KMS-11 (cell line): Measurements from ENCODE around the gene CCHCR1.

Experiments used
- H2AFZ ChIP-seq: fragments of 200-600 bp; sonication (generic); 2 replicates; pipeline ENCODE4 v1.6.1; 2016; ENCODE audit warnings: antibody characterized with exemption, mixed run types, low read depth
- H3K27ac ChIP-seq: fragments of 200-600 bp; sonication (generic); 2 replicates; pipeline ENCODE4 v1.6.1; 2016; ENCODE audit warnings: mild to moderate bottlenecking, mixed run types
- H3K27me3 ChIP-seq: fragments of 200-600 bp; sonication (generic); 2 replicates; pipeline ENCODE4 v1.6.1; 2017; ENCODE audit warnings: mild to moderate bottlenecking, low read depth, mixed run types, moderate library complexity; ENCODE audit not compliant: insufficient read depth
- H3K36me3 ChIP-seq: fragments of 200-600 bp; sonication (generic); 2 replicates; pipeline ENCODE4 v1.6.1; 2017; ENCODE audit warnings: mild to moderate bottlenecking, mixed run types; ENCODE audit not compliant: insufficient read depth
- H3K4me1 ChIP-seq: fragments of 200-600 bp; sonication (generic); 2 replicates; pipeline ENCODE4 v1.6.1; 2016; ENCODE audit warnings: mild to moderate bottlenecking, low read depth, mixed run types; ENCODE audit not compliant: poor library complexity, severe bottlenecking
- H3K4me2 ChIP-seq: fragments of 200-600 bp; sonication (generic); 2 replicates; pipeline ENCODE4 v1.7.0; 2016; ENCODE audit warnings: mild to moderate bottlenecking, mixed run types
- H3K4me3 ChIP-seq: fragments of 200-600 bp; sonication (generic); IDR thresholded peaks from 2 replicates; pipeline ENCODE4 v1.6.1; 2017; ENCODE audit warnings: low read depth, low read length, mixed read lengths; ENCODE audit not compliant: insufficient read depth
- H3K79me2 ChIP-seq: fragments of 200-600 bp; sonication (generic); 2 replicates; pipeline ENCODE4 v1.6.1; 2016; ENCODE audit warnings: low read depth, mixed run types; ENCODE audit not compliant: insufficient read depth
- H3K9ac ChIP-seq: fragments of 200-600 bp; sonication (generic); 2 replicates; pipeline ENCODE4 v1.6.1; 2016; ENCODE audit warnings: mild to moderate bottlenecking, mixed run types
- H4K20me1 ChIP-seq: fragments of 200-600 bp; sonication (generic); 2 replicates; pipeline ENCODE4 v1.6.1; 2016; ENCODE audit warnings: mild to moderate bottlenecking, mixed run types; ENCODE audit not compliant: insufficient read depth
- CTCF ChIP-seq: fragments of 200-600 bp; sonication (generic); conservative IDR thresholded peaks from 2 replicates; pipeline ENCODE4 v1.6.1; 2017; ENCODE audit warnings: low read depth, mild to moderate bottlenecking, antibody characterized with exemption, low read length, moderate library complexity, mixed read lengths

The CCHCR1 gene

GRCh38 chr6:31129130-31129529 is 28.5 kb downstream of the CCHCR1 start:
- TF ChIP-seq CTCF = no peak
- no peaks in the 10 kb centered on the region; the same call in 1 of the 2 replicates for H3K27me3 ChIP-seq
- no peaks in the 10 kb centered on the region for H3K79me2 ChIP-seq
- H3K4me1 ChIP-seq = peaks cover 4% of the 10 kb centered on the region
- no peak overlapping the region for H2AFZ ChIP-seq
- H3K4me3 ChIP-seq = no peak overlapping the region
- no peak overlapping the region for H3K27ac ChIP-seq
- no peaks in the 10 kb centered on the region for H4K20me1 ChIP-seq
- H3K36me3 ChIP-seq = no peaks in the 10 kb centered on the region
- no peak overlapping the region for H3K9ac ChIP-seq
- H3K4me2 ChIP-seq = no peak overlapping the region

DNA sequence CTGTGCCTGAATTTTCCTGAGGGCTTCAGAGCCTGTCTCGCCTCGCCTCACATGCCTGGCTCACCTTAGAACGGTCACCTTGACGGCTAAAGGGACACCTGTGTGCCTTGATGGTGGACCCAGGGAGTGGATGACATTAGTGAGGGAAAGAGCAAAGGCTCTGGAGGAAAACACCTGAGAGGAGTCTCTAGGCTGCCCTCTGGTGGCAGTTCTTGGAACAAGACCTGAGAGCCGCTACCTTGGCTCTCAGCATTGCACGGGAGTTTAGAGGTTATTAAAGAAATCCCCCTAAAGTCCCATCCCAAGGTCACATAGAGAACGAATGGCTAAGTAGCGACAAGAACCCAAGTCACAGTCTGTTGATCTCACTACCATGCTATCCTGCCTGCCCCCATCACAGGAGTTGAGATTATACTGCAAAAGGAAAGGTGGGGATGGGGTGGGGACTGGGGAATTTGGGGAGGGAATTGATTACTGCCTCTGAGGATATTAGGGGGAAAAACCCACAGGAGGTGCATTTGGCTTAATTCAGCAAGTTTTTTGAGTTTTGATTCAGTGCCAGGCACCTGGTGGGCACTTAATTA is 29.4 kb downstream of the CCHCR1 start:
- H2AFZ ChIP-seq = no peak overlapping the region; the same call in none of the 2 replicates
- H3K27ac ChIP-seq = no peak overlapping the region
- no peak overlapping the region for H3K4me3 ChIP-seq
- TF ChIP-seq CTCF = peak; percentile 75
- no peaks in the 10 kb centered on the region for H3K36me3 ChIP-seq
- no peaks in the 10 kb centered on the region for H4K20me1 ChIP-seq
- no peaks in the 10 kb centered on the region for H3K79me2 ChIP-seq
- peaks cover 4% of the 10 kb centered on the region for H3K4me1 ChIP-seq
- no peak overlapping the region for H3K4me2 ChIP-seq
- H3K9ac ChIP-seq = no peak overlapping the region
- no peaks in the 10 kb centered on the region; the same call in 1 of the 2 replicates for H3K27me3 ChIP-seq

DNA sequence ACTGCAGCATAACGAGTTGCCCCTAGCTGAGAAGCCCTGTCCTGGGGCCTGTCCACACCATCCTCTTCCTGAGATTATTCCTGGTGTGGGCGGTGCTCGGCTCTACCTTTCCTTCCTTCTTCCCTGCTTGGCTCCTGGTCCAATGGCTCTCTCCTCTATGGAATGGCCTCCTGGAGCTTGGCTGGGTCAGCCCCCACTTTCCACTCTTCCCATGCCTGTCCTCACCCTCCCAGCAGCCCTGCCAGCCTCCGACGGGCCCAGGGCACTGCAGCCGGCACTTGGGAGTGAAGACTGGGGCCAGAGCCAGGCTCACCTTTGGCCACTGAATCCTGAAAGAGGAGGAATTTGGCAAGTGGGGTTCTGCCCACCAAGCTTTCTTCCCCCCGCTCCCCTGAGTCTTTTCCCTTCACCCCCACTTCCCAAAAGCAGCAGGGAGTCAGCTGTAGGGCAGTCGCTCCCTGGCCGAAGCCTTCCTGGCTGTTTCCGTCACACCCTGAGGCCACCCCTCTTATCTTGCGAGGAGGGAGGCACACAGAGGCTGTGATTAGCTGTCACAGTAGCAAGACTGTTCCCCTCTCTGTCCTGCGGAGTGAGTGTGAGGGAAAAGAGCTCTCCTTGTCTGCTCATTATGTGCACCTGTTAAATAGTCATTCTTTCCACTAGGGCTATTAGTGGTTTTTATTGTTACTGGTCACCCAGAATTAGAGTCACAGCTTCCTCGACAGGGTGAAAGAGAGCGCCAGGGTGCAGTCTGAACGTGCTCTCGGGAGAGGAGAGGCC is 31.0 kb downstream of the CCHCR1 start:
- H3K36me3 ChIP-seq = no peaks in the 10 kb centered on the region
- peaks cover 4% of the 10 kb centered on the region for H3K4me1 ChIP-seq
- H3K27ac ChIP-seq = no peak overlapping the region
- no peak overlapping the region; the same call in 1 of the 2 replicates for H2AFZ ChIP-seq
- no peak for TF ChIP-seq CTCF
- no peak overlapping the region for H3K4me3 ChIP-seq
- no peaks in the 10 kb centered on the region for H4K20me1 ChIP-seq
- H3K9ac ChIP-seq = no peak overlapping the region
- H3K79me2 ChIP-seq = no peaks in the 10 kb centered on the region
- H3K4me2 ChIP-seq = no peak overlapping the region; the same call in 1 of the 2 replicates
- peaks cover 4% of the 10 kb centered on the region; the same call in 1 of the 2 replicates for H3K27me3 ChIP-seq

DNA sequence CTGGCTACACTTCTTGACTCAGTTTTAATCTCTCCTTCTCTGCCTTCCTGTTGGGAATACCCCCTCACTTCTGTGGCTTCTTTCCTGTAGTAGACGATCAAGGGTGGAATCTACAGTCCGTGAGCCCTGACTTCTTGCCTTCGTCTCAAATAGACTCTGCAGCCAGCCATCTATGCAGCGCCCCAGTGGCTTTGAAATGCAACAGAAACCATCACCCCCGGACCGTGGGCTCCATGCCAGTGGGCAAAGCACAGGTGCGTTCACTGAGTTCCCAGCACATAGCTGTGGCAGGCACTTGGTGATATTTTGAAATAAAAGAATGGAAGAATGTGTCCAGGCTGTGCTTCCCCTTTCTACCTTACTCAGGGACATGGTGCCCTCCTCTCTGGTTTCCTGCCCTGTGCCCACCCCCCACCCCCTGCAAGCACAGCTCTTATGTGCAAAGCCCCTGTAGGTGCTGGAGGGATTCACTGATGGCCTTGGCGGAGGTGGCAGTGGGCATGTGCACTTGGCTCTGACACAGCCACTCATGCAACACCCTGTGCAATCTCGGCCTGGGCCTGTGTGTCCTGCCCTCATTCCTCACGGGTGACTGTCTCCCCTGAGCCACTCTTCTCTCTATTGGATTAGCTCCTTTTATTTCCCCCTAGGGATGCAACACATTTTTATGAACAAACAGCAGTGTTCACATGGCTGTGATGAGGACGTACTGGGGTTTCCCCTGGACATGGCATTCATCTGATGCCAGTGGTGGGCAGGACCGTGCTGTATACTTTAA is 31.8 kb downstream of the CCHCR1 start:
- TF ChIP-seq CTCF = no peak
- H3K36me3 ChIP-seq = no peaks in the 10 kb centered on the region
- H3K9ac ChIP-seq = no peak overlapping the region
- H3K4me3 ChIP-seq = no peak overlapping the region
- no peak overlapping the region for H3K4me2 ChIP-seq
- no peaks in the 10 kb centered on the region for H3K79me2 ChIP-seq
- no peak overlapping the region for H3K27ac ChIP-seq
- H3K4me1 ChIP-seq = peaks cover 4% of the 10 kb centered on the region
- no peaks in the 10 kb centered on the region for H4K20me1 ChIP-seq
- H2AFZ ChIP-seq = no peak overlapping the region
- H3K27me3 ChIP-seq = peaks cover 4% of the 10 kb centered on the region; the same call in 1 of the 2 replicates
